HEK293 (cell line): ENCODE measurements around the gene GTF2H2C.
"Not testable (repeated sequence)": the region's sequence is repeated elsewhere in the genome, so short reads cannot be mapped to it uniquely, and the experiment has no call there.

ENCODE experiments used
- CTCF ChIP-seq: fragments of 450-650 bp; formaldehyde crosslinking; IDR thresholded peaks from 2 replicates; pipeline ENCODE4 v1.5.1; 2016; ENCODE audit warnings: missing biosample characterization, missing genetic modification characterization
- KLF16 ChIP-seq: fragments of 450-650 bp; formaldehyde crosslinking; IDR thresholded peaks from 2 replicates; pipeline ENCODE4 v1.5.1; 2017; ENCODE audit warnings: missing biosample characterization, missing genetic modification characterization
- MYNN ChIP-seq: fragments of 450-650 bp; formaldehyde crosslinking; IDR thresholded peaks from 2 replicates; pipeline ENCODE4 v1.5.1; 2016; ENCODE audit warnings: missing biosample characterization, missing genetic modification characterization, borderline replicate concordance
- TCF7L2 ChIP-seq: IDR thresholded peaks from 2 replicates; pipeline ENCODE4 v1.6.1; 2011; ENCODE audit warnings: low read depth, mild to moderate bottlenecking, inconsistent platforms, low read length, moderate library complexity, borderline replicate concordance
- YY1 ChIP-seq: fragments of 450-650 bp; formaldehyde crosslinking; IDR thresholded peaks from 2 replicates; pipeline ENCODE4 v1.5.1; 2018; ENCODE audit warnings: missing biosample characterization, missing genetic modification characterization
- ZBTB26 ChIP-seq: fragments of 450-650 bp; formaldehyde crosslinking; optimal IDR thresholded peaks from 2 replicates; pipeline ENCODE3; 2016; ENCODE audit warnings: missing biosample characterization, mild to moderate bottlenecking, missing genetic modification characterization
- ZBTB7A ChIP-seq: fragments of 450-650 bp; formaldehyde crosslinking; IDR thresholded peaks from 2 replicates; pipeline ENCODE4 v1.5.1; 2016; ENCODE audit warnings: low read depth, missing biosample characterization, missing genetic modification characterization
- ZNF132 ChIP-seq: fragments of 450-650 bp; formaldehyde crosslinking; IDR thresholded peaks from 2 replicates; pipeline ENCODE4 v1.5.1; 2017; ENCODE audit warnings: missing biosample characterization, missing genetic modification characterization, borderline replicate concordance
- ZNF184 ChIP-seq: fragments of 450-650 bp; IDR thresholded peaks from 2 replicates; pipeline ENCODE4 v1.5.1; 2018; ENCODE audit warnings: missing biosample characterization, mild to moderate bottlenecking, missing genetic modification characterization
- ZNF404 ChIP-seq: fragments of 450-650 bp; formaldehyde crosslinking; IDR thresholded peaks from 2 replicates; pipeline ENCODE4 v1.5.1; 2017; ENCODE audit warnings: missing biosample characterization, missing genetic modification characterization
- ZNF555 ChIP-seq: fragments of 450-650 bp; formaldehyde crosslinking; conservative IDR thresholded peaks from 2 replicates; pipeline ENCODE4 v1.5.1; 2017; ENCODE audit warnings: missing biosample characterization, mild to moderate bottlenecking, missing genetic modification characterization, inconsistent platforms
- ZNF777 ChIP-seq: fragments of 450-650 bp; formaldehyde crosslinking; IDR thresholded peaks from 2 replicates; pipeline ENCODE4 v1.5.1; 2017; ENCODE audit warnings: missing biosample characterization, missing genetic modification characterization, borderline replicate concordance
- TF ChIP-seq, protein P1 (sequence below): fragments of 450-650 bp; formaldehyde crosslinking; IDR thresholded peaks from 2 replicates; pipeline ENCODE4 v1.5.1; 2017; ENCODE audit warnings: missing biosample characterization, mild to moderate bottlenecking, missing genetic modification characterization, moderate library complexity

- not testable (repeated sequence) for TF ChIP-seq CTCF (tag by site-specific recombination); ZBTB7A (tag by site-specific recombination); ZNF404 (tag by site-specific recombination); MYNN (tag by site-specific recombination); ZNF777; YY1; TCF7L2; ZNF555; ZNF132 (tag by site-specific recombination); ZNF184; KLF16
- peak; percentile 46 for TF ChIP-seq ZBTB26 (tag by site-specific recombination)
- TF ChIP-seq, protein P1, sequence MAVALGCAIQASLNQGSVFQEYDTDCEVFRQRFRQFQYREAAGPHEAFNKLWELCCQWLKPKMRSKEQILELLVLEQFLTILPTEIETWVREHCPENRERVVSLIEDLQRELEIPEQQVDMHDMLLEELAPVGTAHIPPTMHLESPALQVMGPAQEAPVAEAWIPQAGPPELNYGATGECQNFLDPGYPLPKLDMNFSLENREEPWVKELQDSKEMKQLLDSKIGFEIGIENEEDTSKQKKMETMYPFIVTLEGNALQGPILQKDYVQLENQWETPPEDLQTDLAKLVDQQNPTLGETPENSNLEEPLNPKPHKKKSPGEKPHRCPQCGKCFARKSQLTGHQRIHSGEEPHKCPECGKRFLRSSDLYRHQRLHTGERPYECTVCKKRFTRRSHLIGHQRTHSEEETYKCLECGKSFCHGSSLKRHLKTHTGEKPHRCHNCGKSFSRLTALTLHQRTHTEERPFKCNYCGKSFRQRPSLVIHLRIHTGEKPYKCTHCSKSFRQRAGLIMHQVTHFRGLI: 0 out of 2 replicates have a peak, but pooled peaks have one; percentile 16
These were observed at the start of gene GTF2H2C for GRCh38 chr5:69559908-69560330.
